Astrocyte (in vitro differentiated cells and primary cell): Measurements from ENCODE around the gene TRIP10. TPM values are rescaled to one million over a fixed set of nuclear protein-coding genes. Genes with fewer than 3 reads are reported as not detected.

Source experiments
- DNase-seq: peaks from one replicate; pipeline ENCODE4 v3.0.0-alpha.2; 2010; ENCODE audit warnings: low read depth
- FAIRE-seq: peaks from 2 replicates; lab custom pipeline; 2011; peaks lifted over from hg19 to GRCh38; lab: Jason Lieb, UNC
- H2AFZ ChIP-seq: 2 replicates; pipeline ENCODE4 v1.6.0; 2012; ENCODE audit warnings: low read depth, low read length, inconsistent platforms
- H3K27ac ChIP-seq: 2 replicates; pipeline ENCODE4 v1.5.1; 2011; ENCODE audit warnings: low read depth, low read length, inconsistent platforms
- H3K27me3 ChIP-seq: 2 replicates; pipeline ENCODE4 v1.6.0; 2011; ENCODE audit warnings: low read length, inconsistent platforms; ENCODE audit not compliant: insufficient read depth
- H3K36me3 ChIP-seq: 2 replicates; pipeline ENCODE4 v1.5.1; 2011; ENCODE audit warnings: low read length, inconsistent platforms; ENCODE audit not compliant: insufficient read depth
- H3K4me1 ChIP-seq: 2 replicates; pipeline ENCODE4 v1.5.1; 2011; ENCODE audit warnings: low read length, inconsistent platforms; ENCODE audit not compliant: insufficient read depth
- H3K4me2 ChIP-seq: 2 replicates; pipeline ENCODE4 v1.6.0; 2012; ENCODE audit warnings: low read length, inconsistent platforms
- H3K4me3 ChIP-seq: 2 replicates; pipeline ENCODE4 v1.5.1; 2011; ENCODE audit warnings: low read depth, mild to moderate bottlenecking, low read length, inconsistent platforms; ENCODE audit not compliant: insufficient read depth
- H3K79me2 ChIP-seq: 2 replicates; pipeline ENCODE4 v1.6.0; 2012; ENCODE audit warnings: mild to moderate bottlenecking, low read length, inconsistent platforms; ENCODE audit not compliant: insufficient read depth
- H3K9ac ChIP-seq: 2 replicates; pipeline ENCODE4 v1.6.0; 2012; ENCODE audit warnings: mild to moderate bottlenecking, low read length, inconsistent platforms
- H3K9me3 ChIP-seq: 2 replicates; pipeline ENCODE4 v1.5.1; 2012; ENCODE audit warnings: low read depth, mild to moderate bottlenecking, low read length, inconsistent platforms; ENCODE audit not compliant: insufficient read depth
- H4K20me1 ChIP-seq: 2 replicates; pipeline ENCODE4 v1.6.0; 2012; ENCODE audit warnings: low read length, inconsistent platforms; ENCODE audit not compliant: insufficient read depth
- H3K27ac Mint-ChIP-seq: one replicate; pipeline ENCODE4 v1.8.0; 2021; ENCODE audit warnings: mild to moderate bottlenecking, mixed read lengths; ENCODE audit not compliant: unreplicated experiment
- H3K27me3 Mint-ChIP-seq: one replicate; pipeline ENCODE4 v1.8.0; 2021; ENCODE audit warnings: low read depth, mixed read lengths; ENCODE audit not compliant: unreplicated experiment
- H3K36me3 Mint-ChIP-seq: one replicate; pipeline ENCODE4 v1.8.0; 2021; ENCODE audit warnings: low read depth, mixed read lengths; ENCODE audit not compliant: unreplicated experiment
- H3K4me1 Mint-ChIP-seq: one replicate; pipeline ENCODE4 v1.8.0; 2021; ENCODE audit warnings: low read depth, mixed read lengths; ENCODE audit not compliant: unreplicated experiment
- H3K4me3 Mint-ChIP-seq: one replicate; pipeline ENCODE4 v1.8.0; 2021; ENCODE audit warnings: mild to moderate bottlenecking, moderate library complexity, mixed read lengths; ENCODE audit not compliant: unreplicated experiment
- H3K9me3 Mint-ChIP-seq: one replicate; pipeline ENCODE4 v1.8.0; 2021; ENCODE audit warnings: mild to moderate bottlenecking, mixed read lengths; ENCODE audit not compliant: unreplicated experiment
- CTCF ChIP-seq: IDR thresholded peaks from 2 replicates; pipeline ENCODE4 v1.5.1; 2011; ENCODE audit warnings: low read depth, mild to moderate bottlenecking, inconsistent platforms, low read length, moderate library complexity; ENCODE audit not compliant: insufficient read depth
- EZH2 ChIP-seq: IDR thresholded peaks from 2 replicates; pipeline ENCODE4 v1.6.1; 2012; ENCODE audit warnings: mild to moderate bottlenecking, low read length, inconsistent platforms; ENCODE audit not compliant: insufficient read depth
- total RNA-seq: library from RNA; stranded (reverse); gene quantifications from 2 replicates; pipeline ENCODE4 v1.2.1, GENCODE V29; 2021

The TRIP10 gene
- total RNA-seq, 1 donor from 2014 or later, result 41.4 TPM

- no peaks in the 10 kb centered on the region for H3K27me3 ChIP-seq
- H3K9ac ChIP-seq, result no peak overlapping the region
- Mint-ChIP-seq H3K36me3 (no peaks in the 10 kb centered on the region), H3K9me3 (peaks cover 20% of the 10 kb centered on the region), H3K4me1 (no peaks in the 10 kb centered on the region), H3K27me3 (no peaks in the 10 kb centered on the region), H3K4me3 (no peak overlapping the region), H3K27ac (no peak overlapping the region)
- no peak overlapping the region for H3K4me2 ChIP-seq
- no peak overlapping the region for H3K4me3 ChIP-seq
- H3K9me3 ChIP-seq, result no peaks in the 10 kb centered on the region
- H4K20me1 ChIP-seq, result no peaks in the 10 kb centered on the region
- TF ChIP-seq CTCF (no peak), EZH2 (no peak)
- no peaks in the 10 kb centered on the region for H3K36me3 ChIP-seq
- no peak overlapping the region for H3K27ac ChIP-seq
- H3K4me1 ChIP-seq, result no peaks in the 10 kb centered on the region
- no peaks in the 10 kb centered on the region for H3K79me2 ChIP-seq
- FAIRE-seq (no peak), DNase-seq (no peak)
- no peak overlapping the region for H2AFZ ChIP-seq
These were observed 45.2 kb upstream of the TRIP10 start for GRCh38 chr19:6694147-6694815.

DNA sequence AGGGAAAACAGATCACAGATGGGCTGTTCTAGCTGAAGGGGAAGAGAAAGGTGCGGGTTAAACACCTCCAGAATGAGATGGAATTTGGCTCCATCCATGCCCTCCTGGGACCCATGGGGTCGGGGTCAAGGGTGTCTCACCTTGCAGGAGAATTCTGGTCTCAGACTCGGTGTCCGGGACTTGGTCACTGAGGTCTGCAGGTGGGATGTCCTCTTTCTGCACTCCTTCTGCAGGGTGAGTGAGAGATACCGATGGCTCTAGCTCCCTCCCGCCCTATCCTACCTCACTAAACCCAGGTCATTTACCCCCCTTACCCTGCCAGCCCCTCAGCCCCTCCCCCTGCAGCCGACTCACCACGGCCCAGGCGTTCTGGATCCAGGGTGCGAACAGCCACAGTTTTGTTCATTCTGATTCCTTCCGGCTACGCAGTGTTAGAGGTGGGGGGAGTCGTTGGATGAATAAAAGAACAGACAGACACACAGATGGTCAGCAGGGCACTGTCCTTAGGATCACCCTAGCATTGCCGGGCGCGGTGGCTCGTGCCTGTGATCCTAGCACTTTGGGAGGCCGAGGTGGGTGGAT, 43.1 kb upstream of the TRIP10 start:
- H3K4me2 ChIP-seq, result no peak overlapping the region
- H3K9ac ChIP-seq, result no peak overlapping the region
- no peaks in the 10 kb centered on the region for H3K27me3 Mint-ChIP-seq
- H3K27ac ChIP-seq, result no peak overlapping the region
- H3K9me3 Mint-ChIP-seq, result peaks cover 19% of the 10 kb centered on the region
- no peaks in the 10 kb centered on the region for H3K36me3 Mint-ChIP-seq
- H3K4me1 Mint-ChIP-seq, result no peaks in the 10 kb centered on the region
- TF ChIP-seq EZH2 (no peak), CTCF (no peak)
- no peaks in the 10 kb centered on the region for H3K36me3 ChIP-seq
- no peaks in the 10 kb centered on the region for H3K4me1 ChIP-seq
- H3K79me2 ChIP-seq, result no peaks in the 10 kb centered on the region
- no peaks in the 10 kb centered on the region for H3K9me3 ChIP-seq
- no peak overlapping the region for H3K27ac Mint-ChIP-seq
- DNase-seq (no peak), FAIRE-seq (no peak)
- H4K20me1 ChIP-seq, result no peaks in the 10 kb centered on the region
- no peaks in the 10 kb centered on the region for H3K27me3 ChIP-seq
- no peak overlapping the region for H3K4me3 Mint-ChIP-seq
- H2AFZ ChIP-seq, result no peak overlapping the region
- H3K4me3 ChIP-seq, result no peak overlapping the region

GRCh38 chr19:6697291-6697690, 42.2 kb upstream of the TRIP10 start:
- H3K36me3 Mint-ChIP-seq, result no peaks in the 10 kb centered on the region
- FAIRE-seq, result no peak

More at GRCh38 chr19:6697291-6697690, 42.2 kb upstream of the TRIP10 start:
- Histone ChIP-seq H3K4me3 (no peak overlapping the region), H3K9me3 (no peaks in the 10 kb centered on the region), H3K4me2 (no peak overlapping the region), H4K20me1 (no peaks in the 10 kb centered on the region), H3K79me2 (no peaks in the 10 kb centered on the region), H3K36me3 (no peaks in the 10 kb centered on the region), H3K9ac (no peak overlapping the region), H3K4me1 (no peaks in the 10 kb centered on the region), H3K27ac (no peak overlapping the region), H2AFZ (no peak overlapping the region), H3K27me3 (no peaks in the 10 kb centered on the region)
- TF ChIP-seq CTCF (no peak), EZH2 (no peak)
- Mint-ChIP-seq H3K4me1 (no peaks in the 10 kb centered on the region), H3K9me3 (peaks cover 17% of the 10 kb centered on the region), H3K4me3 (no peak overlapping the region), H3K27me3 (no peaks in the 10 kb centered on the region), H3K27ac (no peak overlapping the region)
- no peak for DNase-seq
